H1 (cell line): Measurements from ENCODE around the gene AIFM2. TPM values are rescaled to one million over a fixed set of nuclear protein-coding genes. Genes with fewer than 3 reads are reported as not detected.

Experiments
- CTCF ChIA-PET: fragments of 300-600 bp; sonication (Branson Sonifier 250); formaldehyde crosslinking; loops from one replicate; lab custom pipeline; 2021; ENCODE audit not compliant: partially characterized antibody; lab: Charles Lee
- POLR2A ChIA-PET: fragments of 300-600 bp; sonication (Branson Sonifier 250); formaldehyde crosslinking; loops from one replicate; lab custom pipeline; 2021; ENCODE audit warnings: inconsistent platforms; ENCODE audit not compliant: partially characterized antibody; lab: Charles Lee
- DNase-seq, 2 experiments: peaks; one replicate each; pipeline versions ENCODE4 v3.0.0 to v3.0.0-alpha.2; 2010 to 2022; ENCODE audit warnings: low spot score in 2 of 2, low read depth in 1 of 2, mixed read lengths in 1 of 2
- FAIRE-seq: peaks from 2 replicates; lab custom pipeline; 2011; peaks lifted over from hg19 to GRCh38; lab: Jason Lieb, UNC
- H2AFZ ChIP-seq: 2 replicates; pipeline ENCODE4 v1.8.1; 2012; ENCODE audit warnings: low read length, inconsistent platforms
- H2AK5ac ChIP-seq: 2 replicates; pipeline ENCODE4 v1.6.1; 2013; ENCODE audit warnings: low read depth, low read length
- H2BK120ac ChIP-seq: replicated peaks from 2 replicates; pipeline ENCODE3; 2013; ENCODE audit warnings: low read depth, low read length, inconsistent platforms
- H2BK12ac ChIP-seq: 2 replicates; pipeline ENCODE4 v1.6.1; 2013; ENCODE audit warnings: low read depth, low read length
- H2BK15ac ChIP-seq: 2 replicates; pipeline ENCODE4 v1.6.1; 2013; ENCODE audit warnings: low read length
- H2BK20ac ChIP-seq: 2 replicates; pipeline ENCODE4 v1.6.1; 2013; ENCODE audit warnings: low read length
- H2BK5ac ChIP-seq: 2 replicates; pipeline ENCODE4 v1.6.1; 2013; ENCODE audit warnings: low read depth, low read length
- H3K14ac ChIP-seq: 2 replicates; pipeline ENCODE4 v1.6.1; 2013; ENCODE audit warnings: inconsistent platforms; ENCODE audit not compliant: insufficient read length
- H3K18ac ChIP-seq: 2 replicates; pipeline ENCODE4 v1.6.1; 2013; ENCODE audit warnings: low read length; ENCODE audit errors: extremely low read depth
- H3K23ac ChIP-seq: 2 replicates; pipeline ENCODE4 v1.6.1; 2013; ENCODE audit warnings: inconsistent platforms; ENCODE audit not compliant: insufficient read length
- H3K23me2 ChIP-seq: 2 replicates; pipeline ENCODE4 v1.6.1; 2013; ENCODE audit warnings: low read depth, low read length
- H3K27ac ChIP-seq: 2 replicates; pipeline ENCODE4 v1.6.1; 2011; ENCODE audit warnings: low read depth, low read length, inconsistent platforms
- H3K27me3 ChIP-seq, 4 experiments: replicated peaks in 1 of 4; 1 replicate in 1 of 4; 2 replicates in 3 of 4; pipeline versions ENCODE4 v1.6.1 to v1.8.1; 2011 to 2013; ENCODE audit warnings: low read length in 3 of 4, mild to moderate bottlenecking in 3 of 4, inconsistent platforms in 2 of 4, mixed read lengths in 2 of 4, moderate library complexity in 1 of 4; ENCODE audit not compliant: control insufficient read depth in 3 of 4, insufficient read depth in 3 of 4; ENCODE audit errors: extremely low read depth in 1 of 4
- H3K36me3 ChIP-seq, 4 experiments: 2 replicates each; pipeline versions ENCODE4 v1.6.1 to v1.8.1; 2011 to 2013; ENCODE audit warnings: mild to moderate bottlenecking in 4 of 4, low read length in 3 of 4, moderate library complexity in 2 of 4, control low read depth in 1 of 4, inconsistent platforms in 1 of 4; ENCODE audit not compliant: insufficient read depth in 4 of 4, control insufficient read depth in 2 of 4
- H3K4ac ChIP-seq: replicated peaks from 2 replicates; pipeline ENCODE3; 2013; ENCODE audit warnings: low read length, low read depth, mixed read lengths, inconsistent platforms; ENCODE audit not compliant: insufficient read length
- H3K4me1 ChIP-seq, 4 experiments: replicated peaks in 1 of 4; 1 replicate in 1 of 4; 2 replicates in 3 of 4; pipeline versions ENCODE4 v1.6.1 to v1.8.1; 2011 to 2013; ENCODE audit warnings: low read length in 3 of 4, inconsistent platforms in 2 of 4, mixed read lengths in 1 of 4; ENCODE audit not compliant: insufficient read depth in 4 of 4, control insufficient read depth in 3 of 4
- H3K4me2 ChIP-seq, 2 experiments: 2 replicates each; pipeline versions ENCODE4 v1.6.1 to v1.8.1; 2011 to 2013; ENCODE audit warnings: low read depth in 2 of 2, low read length in 2 of 2, control low read depth in 1 of 2, inconsistent platforms in 1 of 2, mild to moderate bottlenecking in 1 of 2; ENCODE audit not compliant: insufficient read depth in 1 of 2
- H3K4me3 ChIP-seq, 4 experiments: fragments of 200-600, 300-600 bp in 1 of 4; sonication (generic), shearing (Covaris generic), sonication (Bioruptor Twin) in 1 of 4; 2 replicates each; pipeline versions ENCODE4 v1.5.1 to v1.8.1; 2011 to 2016; ENCODE audit warnings: low read length in 4 of 4, low read depth in 3 of 4, control low read depth in 2 of 4, inconsistent platforms in 2 of 4, mild to moderate bottlenecking in 2 of 4, mixed read lengths in 1 of 4, moderate library complexity in 1 of 4; ENCODE audit not compliant: insufficient read depth in 2 of 4; ENCODE audit errors: extremely low read depth in 1 of 4
- H3K56ac ChIP-seq: replicated peaks from 2 replicates; pipeline ENCODE3; 2013; ENCODE audit warnings: low read depth, mild to moderate bottlenecking, mixed read lengths, low read length, inconsistent platforms; ENCODE audit not compliant: insufficient read length
- H3K79me1 ChIP-seq: 2 replicates; pipeline ENCODE4 v1.6.1; 2013; ENCODE audit warnings: low read depth, low read length, control low read depth
- H3K79me2 ChIP-seq, 2 experiments: 2 replicates each; pipeline versions ENCODE4 v1.6.1 to v1.8.1; 2012 to 2013; ENCODE audit warnings: low read length in 2 of 2, mild to moderate bottlenecking in 2 of 2, inconsistent platforms in 1 of 2; ENCODE audit not compliant: insufficient read depth in 2 of 2, control insufficient read depth in 1 of 2
- H3K9ac ChIP-seq, 4 experiments: replicated peaks in 1 of 4; 1 replicate in 1 of 4; 2 replicates in 3 of 4; pipeline versions ENCODE4 v1.6.1 to v1.8.1; 2011 to 2013; ENCODE audit warnings: low read depth in 3 of 4, low read length in 3 of 4, control low read depth in 2 of 4, mild to moderate bottlenecking in 2 of 4, moderate library complexity in 2 of 4, inconsistent platforms in 1 of 4; ENCODE audit errors: extremely low read depth in 1 of 4
- H3K9me3 ChIP-seq, 2 experiments: 2 replicates each; pipeline versions ENCODE4 v1.6.1 to v1.8.1; 2012 to 2013; ENCODE audit warnings: mild to moderate bottlenecking in 2 of 2, moderate library complexity in 2 of 2, control low read depth in 1 of 2, inconsistent platforms in 1 of 2, low read depth in 1 of 2, low read length in 1 of 2, mixed read lengths in 1 of 2; ENCODE audit not compliant: insufficient read depth in 2 of 2
- H4K20me1 ChIP-seq, 2 experiments: replicated peaks in 1 of 2; 2 replicates each; pipeline versions ENCODE3 to v1.8.1; 2011 to 2013; ENCODE audit warnings: inconsistent platforms in 2 of 2, low read length in 2 of 2, mild to moderate bottlenecking in 1 of 2; ENCODE audit not compliant: insufficient read depth in 2 of 2, control insufficient read depth in 1 of 2
- H4K5ac ChIP-seq: 2 replicates; pipeline ENCODE4 v1.6.1; 2013; ENCODE audit warnings: low read length, low read depth, mixed read lengths, inconsistent platforms; ENCODE audit not compliant: insufficient read length
- H4K8ac ChIP-seq: 2 replicates; pipeline ENCODE4 v1.8.0; 2013; ENCODE audit warnings: mild to moderate bottlenecking, moderate library complexity, low read length, inconsistent platforms; ENCODE audit not compliant: insufficient read depth; ENCODE audit errors: extremely low read depth
- H4K91ac ChIP-seq: replicated peaks from 2 replicates; pipeline ENCODE3; 2013; ENCODE audit warnings: low read length, mixed read lengths, inconsistent platforms; ENCODE audit not compliant: insufficient read length
- EZH2 ChIP-seq: fragments of 200-600 bp; sonication (generic); IDR thresholded peaks from 2 replicates; pipeline ENCODE4 v1.7.1; 2012; ENCODE audit warnings: low read depth, mild to moderate bottlenecking, moderate library complexity, low read length, inconsistent platforms; ENCODE audit not compliant: severe bottlenecking
- SIN3A ChIP-seq, 2 experiments: IDR thresholded peaks in 1 of 2; conservative IDR thresholded peaks in 1 of 2; 2 replicates each; pipeline ENCODE4 v1.6.1; 2011 to 2012; ENCODE audit warnings: low read length in 2 of 2, improper control_type of control experiment in 1 of 2, low read depth in 1 of 2, mild to moderate bottlenecking in 1 of 2
- WGBS, 2 experiments: shearing (Covaris generic) in 1 of 2; methylation state at CpG; one replicate each; pipeline versions ENCODE4 v1.1.6 to v1.1.7; 2013 to 2015; ENCODE audit warnings: low lambda C conversion rate in 2 of 2, mixed read lengths in 2 of 2, inconsistent platforms in 1 of 2, low coverage in 1 of 2, missing lambda C conversion rate in 1 of 2; ENCODE audit not compliant: insufficient replicate concordance in 2 of 2, insufficient coverage in 1 of 2, insufficient read length in 1 of 2; ENCODE audit errors: extremely low coverage in 1 of 2, missing lambda C conversion rate in 1 of 2; 5-methylcytosine and 5-hydroxymethylcytosine counted together
- polyA plus RNA-seq, 7 experiments: library from polyadenylated mRNA; depleted of rRNA in 3 of 7; stranded (reverse) in 5 of 7; unstranded in 2 of 7; fragments of >200 nt in 5 of 7; fragments of 200-250 nt in 2 of 7; gene quantifications; 1 replicate in 5 of 7; 2 replicates in 1 of 7; 4 replicates in 1 of 7; pipeline versions ENCODE4 v1.2.1 to v1.2.3, GENCODE V29; 2011 to 2013; ENCODE audit warnings: missing spikeins in 2 of 7, mixed read lengths in 2 of 7
- total RNA-seq: library from RNA; stranded (reverse); fragmentation: NEBNext Ultra II Directional; extraction: Animal tissue kit (Norgen Biotek cat#: 25700); gene quantifications from 2 replicates; pipeline ENCODE4 v1.2.1, GENCODE V29; 2021

Gene AIFM2
- total and polyA plus RNA-seq, 2 of the 8 experiments (the other 6 are each of a cell fraction or from before 2014, with no cell fraction given), result 4.0 TPM

DNA sequence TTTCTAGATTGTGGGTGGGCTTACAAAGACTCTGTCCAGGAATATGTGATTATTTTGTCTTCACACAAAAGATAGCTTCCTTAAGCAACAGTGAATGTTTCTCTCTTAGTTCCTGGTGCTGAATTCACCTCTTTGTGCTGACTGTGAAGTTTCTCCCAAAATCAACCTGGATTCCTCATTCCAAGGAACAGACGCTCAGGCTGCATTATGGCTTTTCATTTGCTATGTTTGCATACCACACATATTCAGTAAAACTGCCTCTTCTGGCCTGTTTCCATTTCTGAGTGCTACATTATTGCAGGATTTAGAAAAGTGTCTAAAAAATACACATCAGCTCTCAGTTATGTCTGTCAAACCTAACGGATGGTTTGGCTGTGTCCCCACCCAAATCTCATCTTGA, 58.5 kb downstream of the AIFM2 start:
- Histone ChIP-seq H3K4me2 (no peak overlapping the region), H3K27me3 (0 out of 7 replicates have a peak, but pooled peaks cover 0 to 2% (median 0%) of the 10 kb centered on the region in 4 experiments), H3K27ac (no peak overlapping the region), H2BK120ac (no peak overlapping the region), H3K9ac (no peak overlapping the region), H2BK12ac (no peak overlapping the region), H2BK5ac (no peak overlapping the region)
- no peak for TF ChIP-seq SIN3A (conservative IDR thresholded peaks at IDR 0.05 in 1 of 2, IDR thresholded peaks at IDR 0.05 in 1 of 2; ENCODE audit: low read depth in 1 of 2, low read length in 2 of 2)
- no peak for TF ChIP-seq EZH2
- TF ChIP-seq, all 59 proteins: peak for 0
- Histone ChIP-seq H2AFZ (no peak overlapping the region), H4K8ac (no peak overlapping the region), H3K4ac (no peak overlapping the region), H3K36me3 (no peaks in the 10 kb centered on the region), H4K91ac (no peak overlapping the region), H3K4me3 (no peak overlapping the region), H2BK20ac (no peak overlapping the region), H3K18ac (no peak overlapping the region), H3K9me3 (no peaks in the 10 kb centered on the region), H3K14ac (no peak overlapping the region), H3K4me1 (no peaks in the 10 kb centered on the region; a peak in 3 of 7 replicates), H2BK15ac (no peak overlapping the region), H3K79me2 (no peaks in the 10 kb centered on the region), H4K5ac (no peak overlapping the region), H3K23ac (no peak overlapping the region), H3K56ac (no peak overlapping the region), H2AK5ac (no peak overlapping the region), H3K23me2 (no peaks in the 10 kb centered on the region), H4K20me1 (peaks cover 0 to 3% of the 10 kb centered on the region in 2 experiments), H3K79me1 (no peaks in the 10 kb centered on the region)
- ChIA-PET POLR2A (no interaction called here), CTCF (interaction anchor here (0.7 kb wide), 1 partner anchor 116 kb away, joined by 3 read pairs; no protein-coding TSS in a partner anchor)
- WGBS, 2 experiments, result 93% methylated on average over 2 of the region's 2 CpGs; no CpG with 5 or more reads in 1 of the 2 experiments
- DNase-seq (no peak), FAIRE-seq (no peak)
